GM12873 (cell line): ENCODE results near the gene ZBTB7C.

Experiments used
- CTCF ChIP-seq: IDR thresholded peaks from 2 replicates; pipeline ENCODE4 v1.5.1; 2012; ENCODE audit warnings: low read depth, mild to moderate bottlenecking, moderate library complexity, low read length, control low read depth; ENCODE audit not compliant: insufficient read depth; ENCODE audit errors: missing control alignments

ZBTB7C gene

DNA sequence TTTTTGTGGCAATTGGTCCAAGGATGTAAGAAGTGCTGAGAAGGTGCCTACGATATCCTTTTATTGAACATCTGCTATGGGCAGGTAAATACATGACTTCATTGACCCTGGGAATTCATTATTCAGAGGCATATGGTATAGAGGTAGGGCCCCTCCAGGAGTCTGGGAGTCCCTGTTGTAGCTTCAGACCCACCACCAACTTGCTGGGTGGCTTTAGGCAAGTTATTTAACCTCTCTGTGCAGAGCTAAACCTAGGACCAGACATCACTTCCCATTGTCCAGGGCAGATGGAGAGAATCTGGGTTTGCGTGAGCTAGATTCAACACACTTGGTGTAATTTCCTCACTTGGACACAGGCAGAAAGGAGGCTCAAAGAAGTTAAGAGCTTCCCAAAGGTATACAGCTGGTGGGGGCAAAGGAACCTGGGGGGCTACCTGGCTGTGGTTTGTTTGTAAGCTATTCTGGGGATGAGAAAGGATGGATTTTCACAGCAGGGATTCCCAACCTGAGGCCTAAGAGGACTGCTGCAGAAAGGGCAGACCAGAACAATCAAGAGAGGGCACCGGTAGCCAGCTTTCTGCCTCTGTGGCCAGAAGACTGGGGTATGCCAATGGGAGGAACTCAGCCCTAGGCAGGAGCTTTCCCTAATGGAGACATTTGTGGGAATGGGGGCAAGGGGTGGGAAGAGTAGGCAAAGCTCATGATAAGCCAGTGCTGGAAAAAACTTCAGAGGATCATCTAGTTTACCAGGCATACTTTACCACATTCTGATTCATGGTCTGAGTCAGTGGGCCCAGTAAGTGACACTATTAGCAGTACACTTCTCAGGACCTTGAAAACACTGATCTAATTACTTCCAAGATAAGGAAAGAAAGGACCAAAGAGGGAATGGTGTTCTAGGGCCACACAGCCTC, 376.1 kb downstream of the ZBTB7C start:
- TF ChIP-seq CTCF, result no peak

DNA sequence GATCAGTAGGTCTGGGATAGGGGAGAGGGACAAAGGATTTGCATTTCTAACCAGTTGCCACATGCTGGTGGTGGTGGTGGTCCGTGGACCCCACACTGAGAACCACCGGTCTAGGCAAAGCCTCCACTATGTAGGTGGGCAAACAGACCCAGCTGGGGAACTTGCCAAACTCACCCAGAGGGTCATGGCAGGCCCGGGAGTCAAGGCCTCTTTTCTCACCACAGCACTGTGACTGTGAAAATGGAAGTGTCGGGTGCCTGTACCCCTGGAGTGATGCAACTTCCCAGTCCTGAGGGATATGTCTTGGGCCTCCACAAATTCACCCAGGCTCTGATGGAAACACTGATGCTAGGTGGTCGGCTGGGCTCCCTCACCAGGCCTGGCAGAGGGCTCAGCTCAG, 377.5 kb downstream of the ZBTB7C start:
- TF ChIP-seq CTCF, result no peak

DNA sequence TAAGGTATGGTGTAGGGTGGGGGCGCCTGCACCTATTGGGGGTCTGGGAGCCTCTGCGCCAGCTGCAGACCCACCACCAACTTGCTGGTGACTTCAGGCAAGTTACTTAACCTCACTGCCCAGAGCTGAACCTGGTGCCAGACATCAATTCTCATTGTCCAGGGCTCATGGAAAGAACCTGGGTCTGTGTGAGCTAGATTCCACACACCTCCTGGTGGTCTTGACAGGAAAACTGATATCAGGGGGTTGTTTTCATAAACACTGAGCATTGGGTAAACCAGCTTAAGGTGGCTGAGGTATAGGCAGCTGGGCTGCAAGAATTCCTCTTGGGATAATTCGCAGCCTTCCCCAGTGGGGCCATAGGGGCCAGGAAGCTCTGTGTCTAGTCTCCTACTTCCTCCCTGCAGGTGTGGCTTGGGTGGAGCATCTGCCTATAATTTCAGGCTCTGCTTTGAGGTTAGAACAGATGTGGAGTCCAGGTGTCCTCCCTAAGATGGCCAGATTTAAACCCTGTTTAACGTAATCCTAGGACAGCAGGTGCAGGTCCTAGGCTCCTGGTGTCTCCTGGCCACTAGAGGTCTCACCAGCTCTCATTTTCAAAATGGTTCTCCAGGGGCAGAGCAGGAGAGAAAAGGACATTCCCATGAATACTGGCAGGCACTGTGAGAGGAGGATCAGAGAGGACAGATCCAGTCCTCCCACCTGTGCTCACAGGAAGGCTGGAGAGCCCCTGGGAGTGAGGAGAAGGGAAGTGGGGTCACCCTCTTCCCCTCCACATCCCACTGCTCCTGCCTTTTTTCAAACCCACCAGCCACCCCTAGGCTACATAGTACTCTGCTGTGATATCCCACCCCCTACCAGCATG, 378.3 kb downstream of the ZBTB7C start:
- peak; percentile 74 for TF ChIP-seq CTCF

GRCh38 chr18:48029296-48029986, 379.7 kb downstream of the ZBTB7C start:
- TF ChIP-seq CTCF, result no peak

DNA sequence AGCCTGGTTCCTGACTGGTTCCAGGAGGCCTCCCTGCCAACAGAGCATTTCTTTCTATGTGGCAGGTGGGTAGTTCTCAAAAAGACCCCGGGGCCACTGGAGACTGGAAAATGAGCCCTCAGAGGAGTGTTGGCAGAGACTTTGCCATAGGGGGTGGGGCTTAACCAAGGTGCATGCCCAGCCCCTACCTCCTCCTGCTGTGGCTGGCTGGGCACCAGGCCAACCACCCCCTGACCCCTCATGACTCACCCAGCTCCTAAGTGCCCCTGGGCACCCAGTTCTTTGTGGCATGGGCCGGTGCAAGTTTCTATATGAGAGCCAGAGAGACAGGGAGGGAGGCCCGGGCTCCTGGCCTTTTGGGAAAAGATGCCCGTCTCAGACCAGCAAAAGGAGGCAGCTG, 380.5 kb downstream of the ZBTB7C start:
- TF ChIP-seq CTCF, result no peak

DNA sequence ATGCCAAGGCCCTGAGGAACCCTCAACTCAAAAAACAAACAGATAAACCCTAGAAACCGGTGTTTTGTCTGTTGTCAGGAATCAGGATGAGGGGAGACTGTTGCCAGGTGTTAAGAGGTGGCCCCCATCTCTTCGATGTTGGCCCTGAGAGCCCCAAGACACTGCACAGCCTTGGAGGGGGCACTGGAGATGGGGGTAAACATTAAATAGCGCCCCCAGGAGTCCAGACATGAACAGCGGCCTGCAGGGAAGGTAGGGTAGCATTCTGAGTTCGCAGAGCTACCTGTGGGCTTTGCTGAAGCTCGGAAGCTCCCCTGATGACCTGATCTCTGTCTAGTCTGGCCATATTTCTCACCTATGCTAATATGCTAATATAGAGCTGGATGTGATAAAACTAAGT, 381.1 kb downstream of the ZBTB7C start:
- TF ChIP-seq CTCF, result no peak

DNA sequence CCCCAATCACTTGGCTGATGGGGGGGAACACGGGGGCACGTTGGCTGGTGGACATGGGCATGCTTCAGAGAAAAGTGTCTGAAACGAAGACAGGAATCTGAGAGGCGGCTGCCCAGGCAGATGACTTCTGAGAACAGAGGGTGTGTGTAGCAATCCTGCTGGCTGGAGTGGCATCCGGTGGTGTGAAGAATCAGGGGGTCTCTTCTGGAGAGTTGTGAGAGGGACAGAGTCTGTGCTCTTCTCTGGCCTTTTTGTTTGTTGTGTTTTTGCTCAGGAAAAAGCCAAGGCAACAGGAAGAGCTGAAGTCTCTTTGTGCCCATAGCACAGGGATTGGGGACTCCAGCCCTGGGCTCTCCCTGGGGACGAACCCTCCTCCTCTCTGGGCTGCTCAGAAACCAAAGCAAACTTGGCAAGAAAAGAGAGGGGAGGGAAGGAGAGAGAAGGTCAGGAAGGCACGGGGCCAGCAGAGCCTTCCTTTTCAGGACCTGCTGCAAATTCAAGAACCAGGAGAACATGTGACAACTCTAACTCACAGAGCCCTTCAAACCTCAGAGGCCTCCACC, 381.7 kb downstream of the ZBTB7C start:
- TF ChIP-seq CTCF, result no peak
